H1 (cell line): ENCODE measurements around the gene F13B. TPM values are rescaled to one million over a fixed set of nuclear protein-coding genes. Genes with fewer than 3 reads are reported as not detected.

Experiments
- CBX5 ChIP-seq: fragments of 300-800, 300-1000 bp; sonication (generic); IDR thresholded peaks from 2 replicates; pipeline ENCODE4 v1.7.1; 2016; ENCODE audit warnings: antibody characterized with exemption, low read length, low read depth
- CREB1 ChIP-seq: IDR thresholded peaks from 2 replicates; pipeline ENCODE4 v1.6.1; 2012; ENCODE audit warnings: inconsistent platforms
- CTCF ChIP-seq, 3 experiments: IDR thresholded peaks; 1 replicate in 2 of 3; 2 replicates in 1 of 3; pipeline versions ENCODE4 v1.5.1 to v1.6.1; 2011; ENCODE audit warnings: low read length in 3 of 3, mild to moderate bottlenecking in 3 of 3, inconsistent platforms in 2 of 3, low read depth in 1 of 3, moderate library complexity in 1 of 3; ENCODE audit not compliant: insufficient read depth in 1 of 3; ENCODE audit errors: control extremely low read depth in 1 of 3
- KDM1A ChIP-seq: fragments of 200-600, 300-600 bp; sonication (generic); IDR thresholded peaks from 2 replicates; pipeline ENCODE4 v1.7.1; 2016; ENCODE audit warnings: mild to moderate bottlenecking, low read length, borderline replicate concordance
- NANOG ChIP-seq: IDR thresholded peaks from 2 replicates; pipeline ENCODE4 v1.6.1; 2011; ENCODE audit warnings: low read length, low read depth, mild to moderate bottlenecking, inconsistent platforms; ENCODE audit not compliant: insufficient read depth, poor library complexity, severe bottlenecking
- PHF8 ChIP-seq: fragments of 200-600 bp; sonication (generic); conservative IDR thresholded peaks from 2 replicates; pipeline ENCODE4 v1.7.1; 2012; ENCODE audit warnings: low read depth, mild to moderate bottlenecking, inconsistent platforms, low read length, moderate library complexity
- polyA plus RNA-seq, 7 experiments: library from polyadenylated mRNA; depleted of rRNA in 3 of 7; stranded (reverse) in 5 of 7; unstranded in 2 of 7; fragments of >200 nt in 5 of 7; fragments of 200-250 nt in 2 of 7; gene quantifications; 1 replicate in 5 of 7; 2 replicates in 1 of 7; 4 replicates in 1 of 7; pipeline versions ENCODE4 v1.2.1 to v1.2.3, GENCODE V29; 2011 to 2013; ENCODE audit warnings: missing spikeins in 2 of 7, mixed read lengths in 2 of 7
- total RNA-seq: library from RNA; stranded (reverse); fragmentation: NEBNext Ultra II Directional; extraction: Animal tissue kit (Norgen Biotek cat#: 25700); gene quantifications from 2 replicates; pipeline ENCODE4 v1.2.1, GENCODE V29; 2021

F13B gene
- total and polyA plus RNA-seq, 2 of the 8 experiments (the other 6 are each of a cell fraction or from before 2014, with no cell fraction given), result not detected

- no peak for TF ChIP-seq NANOG
- TF ChIP-seq CTCF (IDR thresholded peaks at IDR 0.05; ENCODE audit: control extremely low read depth in 1 of 3, insufficient read depth in 1 of 3, low read depth in 1 of 3, low read length in 3 of 3), result no peak
- TF ChIP-seq PHF8, result no peak
- no peak for TF ChIP-seq CREB1
- TF ChIP-seq KDM1A, result no peak
- no peak for TF ChIP-seq CBX5
Measured at GRCh38 chr1:197076585-197076984, 9.5 kb upstream of the F13B start (continued).
